GM12874 (cell line): ENCODE measurements around the gene LGR6.

Experiments used
- TF ChIP-seq, protein P1 (sequence below): IDR thresholded peaks from 2 replicates; pipeline ENCODE4 v1.5.1; 2011; ENCODE audit warnings: low read depth, mild to moderate bottlenecking, control low read depth, low read length, moderate library complexity; ENCODE audit not compliant: insufficient read depth

The LGR6 gene

DNA sequence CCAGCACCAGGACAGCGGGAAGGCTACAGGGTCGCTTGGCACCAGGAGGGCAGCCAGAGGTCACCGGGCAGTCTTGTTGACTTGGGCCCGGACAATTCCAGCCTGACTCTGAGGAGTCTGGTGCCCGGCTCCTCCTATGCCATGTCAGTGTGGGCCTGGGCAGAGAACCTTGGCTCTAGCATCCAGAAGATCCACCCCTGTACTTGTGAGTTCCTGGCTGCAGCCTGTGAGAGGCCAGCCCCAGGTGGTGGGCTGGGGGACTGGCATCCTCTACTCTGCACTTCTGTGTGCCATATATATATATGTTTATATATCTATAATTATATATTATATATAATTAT is 21.6 kb upstream of the LGR6 start:
- TF ChIP-seq, protein P1, sequence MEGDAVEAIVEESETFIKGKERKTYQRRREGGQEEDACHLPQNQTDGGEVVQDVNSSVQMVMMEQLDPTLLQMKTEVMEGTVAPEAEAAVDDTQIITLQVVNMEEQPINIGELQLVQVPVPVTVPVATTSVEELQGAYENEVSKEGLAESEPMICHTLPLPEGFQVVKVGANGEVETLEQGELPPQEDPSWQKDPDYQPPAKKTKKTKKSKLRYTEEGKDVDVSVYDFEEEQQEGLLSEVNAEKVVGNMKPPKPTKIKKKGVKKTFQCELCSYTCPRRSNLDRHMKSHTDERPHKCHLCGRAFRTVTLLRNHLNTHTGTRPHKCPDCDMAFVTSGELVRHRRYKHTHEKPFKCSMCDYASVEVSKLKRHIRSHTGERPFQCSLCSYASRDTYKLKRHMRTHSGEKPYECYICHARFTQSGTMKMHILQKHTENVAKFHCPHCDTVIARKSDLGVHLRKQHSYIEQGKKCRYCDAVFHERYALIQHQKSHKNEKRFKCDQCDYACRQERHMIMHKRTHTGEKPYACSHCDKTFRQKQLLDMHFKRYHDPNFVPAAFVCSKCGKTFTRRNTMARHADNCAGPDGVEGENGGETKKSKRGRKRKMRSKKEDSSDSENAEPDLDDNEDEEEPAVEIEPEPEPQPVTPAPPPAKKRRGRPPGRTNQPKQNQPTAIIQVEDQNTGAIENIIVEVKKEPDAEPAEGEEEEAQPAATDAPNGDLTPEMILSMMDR: no peak

DNA sequence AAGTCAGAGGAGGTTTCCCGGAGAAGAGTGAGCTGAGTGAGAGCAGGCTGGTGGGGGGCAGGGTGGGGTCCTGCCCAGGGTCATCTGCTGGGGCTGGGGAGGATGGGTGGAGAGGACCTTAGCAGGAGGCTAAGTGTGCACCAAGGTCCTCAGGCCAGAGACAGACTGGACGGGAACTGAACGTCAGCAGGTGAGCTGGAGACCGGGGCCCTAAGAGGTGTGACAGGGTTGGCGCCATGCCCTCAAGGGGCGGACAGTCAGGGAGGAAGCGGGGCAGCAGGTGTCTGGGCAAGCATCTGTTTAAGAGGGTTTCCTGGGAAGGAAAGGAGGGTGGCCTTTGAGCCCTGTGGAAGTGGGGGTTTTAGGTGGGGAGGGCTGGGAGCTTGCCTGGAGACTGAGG is 19.6 kb upstream of the LGR6 start:
- TF ChIP-seq, protein P1: no peak

DNA sequence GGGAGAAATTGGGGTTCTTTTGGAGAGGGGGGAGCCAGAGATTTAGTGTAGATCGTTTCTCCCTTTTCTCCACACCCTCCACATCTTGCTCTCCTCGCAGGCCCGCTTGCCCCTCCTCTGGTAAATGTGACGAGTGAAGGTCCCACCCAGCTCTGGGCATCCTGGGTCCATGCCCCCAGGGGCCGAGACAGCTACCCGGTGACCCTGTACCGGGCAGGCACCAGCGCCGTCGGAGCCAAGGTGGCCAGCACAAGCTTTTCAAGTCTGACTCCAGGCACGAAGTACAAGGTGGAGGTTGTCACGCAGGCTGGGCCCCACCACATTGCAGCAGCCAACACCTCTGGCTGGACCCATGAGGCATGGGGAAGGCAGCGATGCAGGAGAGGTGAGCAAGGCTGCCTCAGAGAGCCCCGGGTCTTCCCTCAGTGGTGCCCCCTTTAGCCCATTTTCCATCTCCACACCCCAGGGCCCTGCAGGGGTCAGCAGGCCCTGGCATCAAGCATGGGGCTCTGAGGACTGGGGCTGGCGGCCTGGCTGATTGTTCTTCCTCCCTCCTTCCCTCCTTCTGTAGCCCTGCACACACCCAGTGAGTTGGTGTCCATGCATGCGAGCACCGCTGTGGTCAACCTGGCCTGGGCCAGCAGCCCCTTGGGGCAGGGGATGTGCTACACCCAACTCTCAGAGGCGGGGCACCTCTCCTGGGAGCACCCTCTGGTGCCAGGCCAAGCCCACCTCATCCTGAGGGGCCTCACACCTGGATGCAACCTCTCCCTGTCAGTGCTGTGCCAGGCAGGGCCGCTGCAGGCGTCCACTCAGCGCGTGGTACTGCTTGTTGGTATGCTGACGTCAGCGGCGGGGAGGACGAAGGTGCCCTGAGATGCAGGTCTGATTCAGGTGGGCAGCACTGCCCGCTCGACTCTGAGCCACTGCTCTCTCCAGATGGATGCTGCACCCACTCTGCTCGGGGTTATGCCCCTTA is 16.4 kb upstream of the LGR6 start:
- TF ChIP-seq, protein P1: no peak

DNA sequence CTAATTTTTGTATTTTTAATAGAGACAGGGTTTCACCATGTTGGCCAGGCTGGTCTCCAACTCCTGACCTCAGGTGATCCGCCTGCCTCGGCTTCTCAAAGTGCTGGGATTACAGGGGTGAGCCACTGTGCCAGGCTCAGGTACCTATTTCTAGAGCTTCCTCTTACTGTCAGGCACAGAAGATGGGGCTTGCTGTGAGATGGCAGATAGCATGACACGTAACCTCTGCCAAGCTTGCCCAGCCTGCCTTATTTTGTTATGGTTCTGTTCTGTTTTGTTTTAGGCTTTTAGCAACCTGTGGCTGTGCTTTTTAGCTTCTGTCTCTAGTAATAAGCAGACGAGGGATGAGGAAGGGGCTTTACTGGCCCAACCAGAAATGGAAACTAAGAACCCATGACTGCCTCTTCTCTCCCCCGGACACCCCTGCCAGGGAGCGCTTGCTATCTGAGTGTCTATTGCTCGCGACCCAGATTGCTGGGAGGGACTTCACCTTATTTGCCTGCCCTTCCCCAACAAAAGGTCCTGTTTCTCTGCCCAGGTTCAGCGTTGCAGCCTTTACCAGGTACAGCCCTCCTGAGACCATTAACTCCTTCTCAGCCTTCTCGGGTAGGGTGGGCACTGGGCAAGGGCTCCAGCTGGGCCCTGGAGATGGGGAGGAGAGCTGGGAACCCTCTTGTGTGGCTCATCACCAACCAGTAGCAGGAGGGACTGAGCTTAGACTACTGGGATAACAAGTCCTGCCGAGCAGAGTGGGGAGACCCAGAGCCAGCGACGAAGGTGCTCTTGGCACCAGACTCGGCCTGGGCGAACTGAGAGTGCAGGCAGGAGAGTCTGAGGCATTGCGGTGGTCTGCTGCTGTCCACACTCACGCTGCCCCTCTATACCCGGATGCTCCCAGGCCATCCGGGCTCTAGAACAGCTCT is 13.5 kb upstream of the LGR6 start:
- TF ChIP-seq, protein P1: no peak

DNA sequence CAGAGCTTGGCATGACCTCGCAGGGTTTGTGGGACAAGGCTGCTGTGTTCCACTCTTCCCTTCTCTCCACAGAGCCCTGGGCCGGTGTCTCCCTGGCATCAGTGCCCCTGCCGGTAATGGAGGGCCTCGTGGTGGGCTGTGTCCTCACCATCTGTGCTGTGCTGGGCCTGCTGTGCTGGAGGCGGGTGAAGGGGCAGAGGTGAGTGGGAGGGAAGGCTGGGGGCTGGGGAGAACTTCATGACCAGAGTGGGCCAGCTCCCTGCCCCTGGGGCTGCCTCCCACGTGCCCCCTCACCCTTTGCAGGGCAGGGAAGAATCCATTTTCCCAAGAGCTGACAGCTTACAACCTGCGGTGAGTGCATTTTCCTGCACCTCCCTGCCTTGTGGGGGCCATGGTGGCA is 12.0 kb upstream of the LGR6 start:
- TF ChIP-seq, protein P1: no peak

DNA sequence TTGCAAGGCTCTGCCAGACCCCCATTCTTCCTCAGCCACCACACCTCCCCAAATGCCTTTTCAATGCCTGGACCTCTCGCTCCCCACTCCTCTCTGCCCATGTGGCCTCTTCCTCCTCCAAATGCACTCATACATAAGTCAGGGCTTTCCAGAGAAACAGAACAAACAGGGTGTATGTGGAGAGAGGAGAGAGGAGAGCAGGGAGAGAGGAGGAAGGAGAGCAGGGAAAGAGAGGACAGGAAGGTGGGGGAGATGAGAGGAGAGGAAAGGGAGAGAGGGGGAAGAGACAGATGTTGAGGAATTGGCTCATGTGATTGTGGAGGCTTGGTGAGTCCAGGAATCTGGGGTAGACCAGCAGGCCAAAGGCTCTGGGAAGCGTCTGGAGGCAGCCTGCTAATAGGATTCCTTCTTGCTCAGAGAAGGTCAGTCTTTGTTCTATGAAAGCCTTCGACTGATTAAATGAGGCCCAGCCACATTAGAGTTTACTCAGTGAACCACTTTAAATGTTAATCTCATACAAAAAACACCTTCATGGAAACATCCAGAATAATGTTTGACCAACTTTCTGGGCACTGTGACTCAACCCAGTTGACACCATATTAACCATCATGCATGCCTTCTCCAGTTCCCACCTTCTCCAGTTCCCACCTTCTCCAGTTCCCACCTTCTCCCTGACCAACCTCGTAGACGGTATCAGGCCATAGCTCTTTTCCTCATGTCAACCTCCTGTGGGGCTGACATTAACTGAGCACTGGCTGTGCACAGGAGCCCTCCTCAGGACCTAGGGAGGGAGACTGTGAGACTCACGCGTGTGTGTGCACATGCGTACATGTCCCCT is 11.3 kb upstream of the LGR6 start:
- TF ChIP-seq, protein P1: no peak
